ENCODE measurements around the gene PTBP3.

Gene PTBP3

DNA sequence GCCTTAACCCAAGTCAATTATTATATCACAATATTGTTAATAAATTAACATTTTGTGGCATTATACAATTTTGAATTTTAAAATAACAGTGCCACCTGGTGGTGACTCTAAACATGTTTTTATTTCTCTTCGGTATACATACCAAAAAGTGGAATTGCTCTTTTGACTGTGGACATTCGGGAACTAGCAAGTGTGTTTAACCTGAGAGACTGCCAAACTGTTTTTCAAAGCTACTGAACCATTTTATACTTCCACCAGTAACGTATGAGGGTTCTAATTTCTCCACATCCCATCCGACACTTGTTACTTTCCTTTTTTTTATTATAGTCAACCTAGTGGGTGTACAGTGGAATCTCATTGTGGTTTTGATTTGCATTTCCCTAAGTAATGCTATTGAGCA lies 28.2 kb upstream of the PTBP3 start:
- no peaks in the 10 kb centered on the region for H3K4me1 Mint-ChIP-seq
- no peak overlapping the region for H3K4me3 Mint-ChIP-seq
- H3K9me3 Mint-ChIP-seq, result peaks cover 16% of the 10 kb centered on the region
- peak; percentile 48 to 72 (median 56) for TF ChIP-seq CTCF (IDR thresholded peaks at IDR 0.05; ENCODE audit: unreplicated experiment in 3 of 3)
- peak overlapping the region in 1 of 3 experiments; percentile 42 for H3K27ac Mint-ChIP-seq
- peaks cover 9% of the 10 kb centered on the region for H3K36me3 Mint-ChIP-seq (ENCODE audit: low read depth)
- H3K27me3 Mint-ChIP-seq (ENCODE audit: low read depth), result no peaks in the 10 kb centered on the region

GRCh38 chr9:112360047-112360804 lies 26.8 kb upstream of the PTBP3 start:
- H3K4me3 Mint-ChIP-seq, result no peak overlapping the region

DNA sequence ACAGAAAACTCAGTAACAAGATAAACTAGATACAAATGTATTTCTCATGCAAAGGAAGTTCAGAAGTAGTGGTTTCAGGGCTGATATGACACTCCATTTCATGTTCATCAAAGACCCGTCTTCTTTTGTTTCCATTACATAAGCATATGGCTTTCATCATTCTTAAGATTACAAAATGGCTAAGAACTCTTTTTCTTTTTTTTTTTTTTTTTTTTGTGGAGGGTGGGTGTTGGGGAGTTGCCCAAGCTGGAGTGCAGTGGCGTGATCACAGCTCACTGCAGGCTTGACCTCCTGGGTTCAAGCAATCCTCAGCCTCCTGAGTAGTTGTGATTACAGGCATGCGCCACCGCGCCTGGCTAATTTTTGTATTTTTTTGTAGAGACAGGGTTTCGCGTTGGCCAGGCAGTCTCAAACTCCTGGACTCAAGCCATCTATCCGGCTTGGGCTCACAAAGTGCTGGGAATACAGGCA lies 22.0 kb upstream of the PTBP3 start:
- Mint-ChIP-seq H3K27me3 (ENCODE audit: low read depth) (peaks cover 4% of the 10 kb centered on the region), H3K9me3 (no peaks in the 10 kb centered on the region), H3K4me3 (no peak overlapping the region), H3K4me1 (peaks cover 16% of the 10 kb centered on the region), H3K27ac (peak overlapping the region; percentile 84 to 93 (median 85)), H3K36me3 (ENCODE audit: low read depth) (no peaks in the 10 kb centered on the region)
- no peak for TF ChIP-seq CTCF (IDR thresholded peaks at IDR 0.05; ENCODE audit: unreplicated experiment in 3 of 3)

More at GRCh38 chr9:112360047-112360804, 26.8 kb upstream of the PTBP3 start:
- TF ChIP-seq CTCF (IDR thresholded peaks at IDR 0.05; ENCODE audit: unreplicated experiment in 3 of 3), result no peak
- Mint-ChIP-seq H3K36me3 (ENCODE audit: low read depth) (peaks cover 3% of the 10 kb centered on the region), H3K27ac (peak overlapping the region in 2 of 3 experiments; percentile 16 to 42), H3K4me1 (peaks cover under 1% of the 10 kb centered on the region), H3K27me3 (ENCODE audit: low read depth) (no peaks in the 10 kb centered on the region), H3K9me3 (peaks cover 5% of the 10 kb centered on the region)

GRCh38 chr9:112354081-112354743 lies 20.8 kb upstream of the PTBP3 start:
- H3K36me3 Mint-ChIP-seq (ENCODE audit: low read depth), result no peaks in the 10 kb centered on the region
- no peak for TF ChIP-seq CTCF (IDR thresholded peaks at IDR 0.05; ENCODE audit: unreplicated experiment in 3 of 3)
- H3K9me3 Mint-ChIP-seq, result no peaks in the 10 kb centered on the region
- H3K27ac Mint-ChIP-seq, result peak overlapping the region; percentile 84 to 93 (median 85)
- peaks cover 16% of the 10 kb centered on the region for H3K4me1 Mint-ChIP-seq
- peaks cover 4% of the 10 kb centered on the region for H3K27me3 Mint-ChIP-seq (ENCODE audit: low read depth)
- H3K4me3 Mint-ChIP-seq, result no peak overlapping the region

GRCh38 chr9:112352209-112352608 lies 18.8 kb upstream of the PTBP3 start:
- no peak for TF ChIP-seq CTCF (IDR thresholded peaks at IDR 0.05; ENCODE audit: unreplicated experiment in 3 of 3)
- Mint-ChIP-seq H3K36me3 (ENCODE audit: low read depth) (no peaks in the 10 kb centered on the region), H3K27me3 (ENCODE audit: low read depth) (peaks cover 4% of the 10 kb centered on the region), H3K27ac (no peak overlapping the region), H3K4me3 (no peak overlapping the region), H3K9me3 (no peaks in the 10 kb centered on the region), H3K4me1 (peaks cover 16% of the 10 kb centered on the region)
